HG02588 (cell line): ENCODE data around the gene MDFIC2.

Source experiments
- ATAC-seq: cut with Tn5 transposase; IDR thresholded peaks from one replicate; pipeline ENCODE4 v1.9.1; 2021; ENCODE audit warnings: mild to moderate bottlenecking, moderate library complexity; ENCODE audit not compliant: unreplicated experiment

The MDFIC2 gene

GRCh38 chr3:70183781-70184504 is 128.5 kb downstream of the MDFIC2 start:
- no peak for ATAC-seq

- no peak for ATAC-seq
These were observed 130.3 kb downstream of the MDFIC2 start for GRCh38 chr3:70182166-70182565.

GRCh38 chr3:70180664-70181063 is 131.8 kb downstream of the MDFIC2 start:
- no peak for ATAC-seq

GRCh38 chr3:70179111-70179510 is 133.3 kb downstream of the MDFIC2 start:
- no peak for ATAC-seq

- no peak for ATAC-seq
These were observed 134.4 kb downstream of the MDFIC2 start for GRCh38 chr3:70177881-70178645.

- no peak for ATAC-seq
These were observed 136.2 kb downstream of the MDFIC2 start for GRCh38 chr3:70176224-70176623.

GRCh38 chr3:70156808-70157207 is 155.6 kb downstream of the MDFIC2 start:
- ATAC-seq: no peak

GRCh38 chr3:70150599-70150998 is 161.8 kb downstream of the MDFIC2 start:
- ATAC-seq: no peak

GRCh38 chr3:70149714-70150400 is 162.6 kb downstream of the MDFIC2 start:
- ATAC-seq: no peak
